Transverse colon (tissue), 4 donors: ENCODE measurements around the gene STARD7.

Source experiments
- EP300 ChIP-seq: sonication (generic); formaldehyde crosslinking; IDR thresholded peaks from one replicate; pipeline ENCODE4 v1.6.1; 2017; ENCODE audit warnings: antibody characterized with exemption, low read depth
- POLR2A ChIP-seq: fragments of 450-650 bp; IDR thresholded peaks from one replicate; pipeline ENCODE4 v1.6.1; 2016; ENCODE audit warnings: antibody characterized with exemption, mild to moderate bottlenecking, moderate library complexity
- POLR2AphosphoS5 ChIP-seq, 3 donors: sonication (generic); formaldehyde crosslinking; IDR thresholded peaks; one replicate each; pipeline ENCODE4 v1.6.1; 2016; ENCODE audit warnings: antibody characterized with exemption in 3 of 3
- TF ChIP-seq, protein P1 (sequence below), 5 experiments: fragments of 200-600 bp in 3 of 5; fragments of 450-650 bp in 2 of 5; sonication (generic) in 3 of 5; IDR thresholded peaks; 1 replicate in 2 of 5; 2 replicates in 3 of 5; pipeline ENCODE4 v1.5.1; 2016 to 2017; ENCODE audit warnings: antibody characterized with exemption in 5 of 5, inconsistent platforms in 3 of 5, mild to moderate bottlenecking in 2 of 5, moderate library complexity in 1 of 5

DNA sequence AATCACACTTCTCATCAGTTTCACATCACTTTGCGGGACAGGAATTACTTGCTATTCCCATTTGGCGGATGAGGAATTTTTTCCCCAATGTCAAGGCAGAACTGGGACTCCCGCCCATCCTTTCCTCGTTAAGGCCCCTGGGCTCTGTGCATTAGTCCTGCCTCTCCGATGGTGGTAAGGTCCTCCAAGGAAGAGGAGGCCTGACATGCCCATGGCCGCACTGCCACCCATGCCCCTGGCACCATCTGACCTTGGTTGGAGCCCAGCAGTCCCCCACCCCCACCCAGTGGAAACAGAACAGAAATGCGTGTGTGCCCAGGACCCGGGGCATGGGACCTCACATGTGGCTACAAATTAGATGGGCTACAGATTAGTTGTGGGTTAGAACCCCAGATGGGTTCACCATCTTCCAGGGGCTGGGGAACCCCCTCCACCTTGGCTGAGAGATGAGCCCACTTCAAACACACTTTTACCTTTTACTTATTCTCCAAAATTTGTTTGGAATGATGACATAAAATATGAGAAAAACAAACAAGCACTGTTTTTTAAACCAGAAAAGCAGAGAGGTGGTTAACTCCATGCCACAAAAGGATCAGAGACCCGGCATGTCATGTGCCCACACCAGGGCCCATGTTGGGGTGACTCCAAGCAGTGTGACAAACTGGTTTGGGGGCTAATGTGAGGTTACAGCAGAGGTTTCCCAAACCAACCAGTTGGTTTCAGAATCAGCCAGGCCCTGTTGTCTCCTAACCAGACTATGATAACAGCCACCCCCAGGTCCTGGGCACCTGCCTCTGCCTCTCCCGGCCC lies 52.4 kb downstream of the STARD7 start:
- TF ChIP-seq, protein P1, sequence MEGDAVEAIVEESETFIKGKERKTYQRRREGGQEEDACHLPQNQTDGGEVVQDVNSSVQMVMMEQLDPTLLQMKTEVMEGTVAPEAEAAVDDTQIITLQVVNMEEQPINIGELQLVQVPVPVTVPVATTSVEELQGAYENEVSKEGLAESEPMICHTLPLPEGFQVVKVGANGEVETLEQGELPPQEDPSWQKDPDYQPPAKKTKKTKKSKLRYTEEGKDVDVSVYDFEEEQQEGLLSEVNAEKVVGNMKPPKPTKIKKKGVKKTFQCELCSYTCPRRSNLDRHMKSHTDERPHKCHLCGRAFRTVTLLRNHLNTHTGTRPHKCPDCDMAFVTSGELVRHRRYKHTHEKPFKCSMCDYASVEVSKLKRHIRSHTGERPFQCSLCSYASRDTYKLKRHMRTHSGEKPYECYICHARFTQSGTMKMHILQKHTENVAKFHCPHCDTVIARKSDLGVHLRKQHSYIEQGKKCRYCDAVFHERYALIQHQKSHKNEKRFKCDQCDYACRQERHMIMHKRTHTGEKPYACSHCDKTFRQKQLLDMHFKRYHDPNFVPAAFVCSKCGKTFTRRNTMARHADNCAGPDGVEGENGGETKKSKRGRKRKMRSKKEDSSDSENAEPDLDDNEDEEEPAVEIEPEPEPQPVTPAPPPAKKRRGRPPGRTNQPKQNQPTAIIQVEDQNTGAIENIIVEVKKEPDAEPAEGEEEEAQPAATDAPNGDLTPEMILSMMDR (IDR thresholded peaks at IDR 0.05) = no peak
- TF ChIP-seq POLR2A (no peak), POLR2AphosphoS5 (IDR thresholded peaks at IDR 0.05) (no peak), EP300 (no peak)
